ENCODE measurements around the gene DIO3.

DNA sequence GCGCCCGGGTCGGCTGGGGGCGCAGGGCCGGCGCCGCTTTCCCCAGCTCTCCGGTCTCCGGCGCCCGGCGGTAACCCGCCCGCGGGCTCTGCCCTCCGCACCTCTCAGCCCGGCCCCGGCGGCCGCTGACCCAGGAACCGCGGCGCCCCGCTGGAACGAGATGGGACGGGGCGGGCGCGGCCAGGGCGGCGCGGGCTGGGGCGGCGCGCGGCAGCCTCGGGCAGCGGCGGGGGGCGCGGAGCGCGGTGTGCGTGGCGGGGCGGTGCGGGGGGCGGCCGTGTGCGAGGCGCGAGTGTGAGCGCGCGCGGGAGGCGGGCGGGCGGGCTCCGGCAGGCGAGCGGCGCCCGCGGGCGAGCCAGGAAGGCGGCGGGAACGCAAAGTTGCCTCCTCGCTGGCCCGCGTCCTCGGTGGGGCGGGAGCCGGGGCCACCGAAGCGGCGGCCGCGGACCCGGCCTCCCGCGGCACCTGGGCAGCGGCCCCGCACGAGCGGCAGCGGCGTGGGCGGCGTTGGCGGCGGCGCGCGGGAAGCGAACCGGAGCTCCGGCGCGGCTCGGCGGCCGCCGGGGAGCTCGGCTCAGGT, 671 bp upstream of the DIO3 start:
- no peak for TF ChIP-seq EZH2 (IDR thresholded peaks at IDR 0.05; ENCODE audit: borderline replicate concordance, insufficient read depth, low read depth, low read length, poor library complexity, severe bottlenecking)
- TF ChIP-seq, protein P1, sequence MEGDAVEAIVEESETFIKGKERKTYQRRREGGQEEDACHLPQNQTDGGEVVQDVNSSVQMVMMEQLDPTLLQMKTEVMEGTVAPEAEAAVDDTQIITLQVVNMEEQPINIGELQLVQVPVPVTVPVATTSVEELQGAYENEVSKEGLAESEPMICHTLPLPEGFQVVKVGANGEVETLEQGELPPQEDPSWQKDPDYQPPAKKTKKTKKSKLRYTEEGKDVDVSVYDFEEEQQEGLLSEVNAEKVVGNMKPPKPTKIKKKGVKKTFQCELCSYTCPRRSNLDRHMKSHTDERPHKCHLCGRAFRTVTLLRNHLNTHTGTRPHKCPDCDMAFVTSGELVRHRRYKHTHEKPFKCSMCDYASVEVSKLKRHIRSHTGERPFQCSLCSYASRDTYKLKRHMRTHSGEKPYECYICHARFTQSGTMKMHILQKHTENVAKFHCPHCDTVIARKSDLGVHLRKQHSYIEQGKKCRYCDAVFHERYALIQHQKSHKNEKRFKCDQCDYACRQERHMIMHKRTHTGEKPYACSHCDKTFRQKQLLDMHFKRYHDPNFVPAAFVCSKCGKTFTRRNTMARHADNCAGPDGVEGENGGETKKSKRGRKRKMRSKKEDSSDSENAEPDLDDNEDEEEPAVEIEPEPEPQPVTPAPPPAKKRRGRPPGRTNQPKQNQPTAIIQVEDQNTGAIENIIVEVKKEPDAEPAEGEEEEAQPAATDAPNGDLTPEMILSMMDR (IDR thresholded peaks at IDR 0.05): no peak
